ENCODE data around the gene UGGT2.
"Not testable (repeated sequence)": the region's sequence is repeated elsewhere in the genome, so short reads cannot be mapped to it uniquely, and the experiment has no call there.

The UGGT2 gene

GRCh38 chr13:95865080-95865615 lies 188.1 kb downstream of the UGGT2 start:
- no peak for TF ChIP-seq POLR2A (IDR thresholded peaks at IDR 0.05; ENCODE audit: low read length)
- no peak for TF ChIP-seq GATA1 (IDR thresholded peaks at IDR 0.05; ENCODE audit: low read depth, low read length)
- DNase-seq = peak; percentile 6 to 28

DNA sequence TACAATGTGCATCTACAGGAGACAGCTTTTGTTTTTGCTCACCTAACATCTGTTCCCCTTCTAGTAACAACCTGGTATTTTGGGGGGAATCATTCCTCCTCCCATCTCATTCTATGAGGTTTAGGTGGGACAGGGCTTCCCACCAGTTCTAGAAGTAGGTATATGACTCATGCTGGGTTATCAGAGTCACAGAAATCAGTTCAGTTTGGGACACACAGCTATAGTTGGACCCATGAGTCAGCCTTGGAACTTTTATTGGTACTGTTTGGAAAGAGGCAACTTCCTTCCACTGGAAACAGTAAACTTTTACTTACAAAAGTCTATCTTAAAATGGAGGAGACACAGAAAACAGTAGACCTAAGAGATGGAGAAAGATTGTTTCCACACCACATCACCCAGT lies 190.8 kb downstream of the UGGT2 start:
- TF ChIP-seq GATA1 (IDR thresholded peaks at IDR 0.05; ENCODE audit: low read depth, low read length) (no peak), POLR2A (IDR thresholded peaks at IDR 0.05; ENCODE audit: low read length) (no peak)
- DNase-seq = peak in 1 of 2 experiments; percentile 8

DNA sequence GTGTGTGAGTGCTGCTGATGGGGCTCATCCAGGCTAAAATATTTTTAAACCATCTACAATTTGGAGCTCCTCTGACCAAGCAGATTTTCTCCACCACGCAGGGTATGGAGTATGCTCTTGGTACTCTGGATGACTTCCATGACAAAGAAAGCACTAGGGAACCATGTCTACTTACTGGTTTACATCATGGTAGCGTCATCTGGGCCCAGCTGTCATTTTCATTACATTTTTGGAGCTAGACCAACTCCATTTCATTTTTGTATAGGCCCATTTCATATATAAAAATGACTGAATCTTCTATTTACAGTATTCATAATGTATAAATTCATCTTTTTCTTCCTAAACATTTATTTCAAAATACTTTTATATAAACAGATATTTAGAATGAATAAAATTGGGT lies 191.9 kb downstream of the UGGT2 start:
- DNase-seq = no peak
- no peak for TF ChIP-seq GATA1 (IDR thresholded peaks at IDR 0.05; ENCODE audit: low read depth, low read length)
- no peak for TF ChIP-seq POLR2A (IDR thresholded peaks at IDR 0.05; ENCODE audit: low read length)

DNA sequence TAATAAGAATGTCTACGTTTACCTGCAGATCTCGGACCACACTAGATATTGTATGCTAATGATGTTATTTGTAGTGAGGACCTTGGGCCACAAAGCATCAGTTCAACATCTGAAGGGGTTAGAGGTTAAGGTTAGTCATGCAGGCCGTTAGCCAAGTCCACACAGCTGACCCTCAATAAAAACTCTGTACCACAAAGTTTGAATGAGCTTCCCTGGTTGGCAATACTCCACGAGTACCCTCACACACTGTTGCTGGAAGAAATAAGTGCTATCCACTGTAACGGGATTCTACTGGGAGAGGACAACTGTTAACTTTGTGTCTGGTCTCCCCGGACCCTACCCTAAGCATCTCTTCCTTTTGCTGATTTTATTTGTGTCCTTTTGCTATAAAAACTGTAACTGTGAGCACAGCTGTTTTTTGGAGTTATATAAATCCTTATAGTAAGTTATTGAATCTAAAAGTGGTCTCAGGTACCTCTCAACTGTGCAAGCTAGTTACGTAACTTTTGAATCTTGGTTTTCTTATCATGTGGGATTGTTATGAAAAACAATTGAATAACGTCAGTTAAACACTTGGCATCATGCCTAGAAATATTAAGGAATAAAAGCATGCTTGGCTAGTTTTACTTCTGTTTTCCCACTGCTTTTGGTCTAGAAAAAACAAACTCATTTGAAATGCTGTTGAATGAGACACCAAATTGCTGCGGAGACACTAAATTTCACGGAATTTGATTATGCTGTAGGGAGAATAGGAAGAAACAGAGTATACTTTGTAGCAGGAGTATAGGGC lies 194.7 kb downstream of the UGGT2 start:
- no peak for TF ChIP-seq GATA1 (IDR thresholded peaks at IDR 0.05; ENCODE audit: low read depth, low read length)
- no peak for TF ChIP-seq POLR2A (IDR thresholded peaks at IDR 0.05; ENCODE audit: low read length)
- DNase-seq = no peak

DNA sequence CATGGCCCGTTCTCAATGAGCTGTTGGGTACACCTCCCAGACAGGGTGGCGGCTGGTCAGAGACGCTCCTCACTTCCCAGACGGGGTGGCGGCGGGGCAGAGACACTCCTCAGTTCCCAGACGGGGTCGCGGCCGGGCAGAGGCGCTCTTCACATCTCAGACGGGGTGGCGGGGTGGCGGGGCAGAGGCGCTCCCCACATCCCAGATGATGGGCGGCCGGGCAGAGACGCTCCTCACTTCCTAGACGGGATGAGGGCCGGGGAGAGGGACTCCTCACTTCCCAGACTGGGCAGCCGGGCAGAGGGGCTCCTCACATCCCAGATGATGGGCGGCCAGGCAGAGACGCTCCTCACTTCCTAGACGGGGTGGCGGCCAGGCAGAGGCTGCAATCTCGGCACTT lies 207.5 kb downstream of the UGGT2 start:
- DNase-seq = not testable (repeated sequence)

- no peak for DNase-seq
- no peak for TF ChIP-seq GATA1 (IDR thresholded peaks at IDR 0.05; ENCODE audit: low read depth, low read length)
- no peak for TF ChIP-seq POLR2A (IDR thresholded peaks at IDR 0.05; ENCODE audit: low read length)
Measured at GRCh38 chr13:95842898-95843297, 210.3 kb downstream of the UGGT2 start.

DNA sequence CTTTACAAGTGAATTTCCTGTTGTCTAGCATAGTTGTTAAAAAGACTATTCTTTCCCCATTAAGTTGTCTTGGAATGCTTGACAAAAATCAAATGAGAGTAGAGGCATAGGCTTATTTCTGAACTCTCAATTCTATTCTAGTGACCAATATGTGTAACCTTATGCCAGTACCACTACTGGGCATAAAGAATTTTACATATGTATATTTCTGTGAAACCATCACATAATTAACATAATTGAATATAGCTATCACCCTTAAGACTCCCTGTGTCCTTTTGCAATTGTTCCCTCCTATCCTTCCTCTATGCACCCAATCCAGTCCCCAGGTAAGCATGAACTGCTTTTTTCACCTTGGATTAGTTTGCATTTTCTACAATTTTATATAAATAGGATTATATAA lies 211.3 kb downstream of the UGGT2 start:
- DNase-seq = no peak
- TF ChIP-seq POLR2A (IDR thresholded peaks at IDR 0.05; ENCODE audit: low read length) = no peak
- TF ChIP-seq GATA1 (IDR thresholded peaks at IDR 0.05; ENCODE audit: low read depth, low read length) = no peak

GRCh38 chr13:95834134-95834765 lies 219.0 kb downstream of the UGGT2 start:
- TF ChIP-seq POLR2A (IDR thresholded peaks at IDR 0.05; ENCODE audit: low read length) (no peak), GATA1 (IDR thresholded peaks at IDR 0.05; ENCODE audit: low read depth, low read length) (no peak)

DNA sequence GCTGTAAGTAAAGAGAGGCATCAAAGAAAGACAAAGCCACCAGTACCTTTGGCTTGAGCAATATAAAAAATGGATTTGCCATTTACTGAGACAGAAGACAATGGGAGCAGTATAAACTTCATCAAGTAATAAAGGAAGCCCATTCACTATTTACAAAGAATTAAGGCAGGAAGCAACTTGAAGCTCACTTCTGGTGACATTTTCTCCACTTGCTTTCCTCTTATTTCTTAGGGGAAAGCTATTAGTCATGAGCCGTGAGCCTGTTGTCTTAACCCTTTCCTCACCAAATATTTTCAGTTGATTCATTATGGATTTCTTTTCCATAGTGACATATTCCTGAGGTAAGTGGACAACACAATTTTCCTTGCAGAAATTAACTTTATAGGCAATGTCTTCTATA lies 219.5 kb downstream of the UGGT2 start:
- TF ChIP-seq POLR2A (IDR thresholded peaks at IDR 0.05; ENCODE audit: low read length) (no peak), GATA1 (IDR thresholded peaks at IDR 0.05; ENCODE audit: low read depth, low read length) (no peak)
- peak in 1 of 2 experiments; percentile 20 for DNase-seq

More at GRCh38 chr13:95834134-95834765, 219.0 kb downstream of the UGGT2 start:
- DNase-seq = peak; percentile 71 to 84

DNA sequence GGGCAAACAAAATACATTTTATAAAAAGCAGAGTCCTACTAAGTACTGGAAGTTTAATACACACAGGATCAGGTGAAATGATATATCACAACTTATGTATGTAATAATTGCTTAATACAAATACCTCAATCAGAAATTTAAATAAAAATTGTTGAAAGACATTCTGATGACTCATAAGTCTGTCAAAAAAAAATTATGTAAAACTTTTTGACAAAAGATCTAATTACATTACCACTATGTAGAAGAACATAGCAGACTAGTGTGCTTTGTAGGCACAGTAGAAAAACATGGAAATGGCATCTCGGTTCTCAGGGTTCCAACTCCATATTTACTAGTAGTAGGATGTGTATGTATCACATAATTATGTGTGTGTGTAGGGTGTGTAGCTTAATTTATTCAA lies 220.1 kb downstream of the UGGT2 start:
- TF ChIP-seq POLR2A (IDR thresholded peaks at IDR 0.05; ENCODE audit: low read length) (no peak), GATA1 (IDR thresholded peaks at IDR 0.05; ENCODE audit: low read depth, low read length) (no peak)
- no peak for DNase-seq

DNA sequence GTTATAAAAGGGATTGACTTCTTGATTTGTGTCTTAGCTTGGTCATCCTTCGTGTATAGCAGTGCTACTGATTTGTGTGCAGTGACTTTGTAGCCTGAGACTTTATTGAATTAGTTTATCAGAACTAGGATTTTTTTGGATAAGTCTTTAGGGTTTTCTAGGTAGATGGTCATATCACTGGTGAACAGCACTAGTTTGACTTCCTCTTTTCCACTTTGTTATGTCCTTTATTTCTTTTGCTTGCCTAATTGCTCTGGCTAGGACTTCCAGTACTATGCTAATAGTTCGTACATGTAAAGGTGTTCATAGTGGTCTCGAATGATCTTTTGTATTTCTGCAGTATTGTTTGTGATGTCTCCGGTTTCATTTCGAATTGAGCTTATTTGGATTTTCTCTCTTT lies 230.9 kb downstream of the UGGT2 start:
- TF ChIP-seq POLR2A (IDR thresholded peaks at IDR 0.05; ENCODE audit: low read length) = no peak
- no peak for TF ChIP-seq GATA1 (IDR thresholded peaks at IDR 0.05; ENCODE audit: low read depth, low read length)
- DNase-seq = no peak

GRCh38 chr13:95814495-95814894 lies 238.7 kb downstream of the UGGT2 start:
- TF ChIP-seq GATA1 (IDR thresholded peaks at IDR 0.05; ENCODE audit: low read depth, low read length) (no peak), POLR2A (IDR thresholded peaks at IDR 0.05; ENCODE audit: low read length) (no peak)
- no peak for DNase-seq

- DNase-seq = no peak
- TF ChIP-seq POLR2A (IDR thresholded peaks at IDR 0.05; ENCODE audit: low read length) (no peak), GATA1 (IDR thresholded peaks at IDR 0.05; ENCODE audit: low read depth, low read length) (no peak)
Measured at GRCh38 chr13:95813139-95813538, 240.1 kb downstream of the UGGT2 start.

GRCh38 chr13:95809429-95809828 lies 243.8 kb downstream of the UGGT2 start:
- no peak for DNase-seq
- TF ChIP-seq GATA1 (IDR thresholded peaks at IDR 0.05; ENCODE audit: low read depth, low read length) (no peak), POLR2A (IDR thresholded peaks at IDR 0.05; ENCODE audit: low read length) (no peak)

- no peak for DNase-seq
- TF ChIP-seq POLR2A (IDR thresholded peaks at IDR 0.05; ENCODE audit: low read length) (no peak), GATA1 (IDR thresholded peaks at IDR 0.05; ENCODE audit: low read depth, low read length) (no peak)
Measured at GRCh38 chr13:95805921-95806320, 247.3 kb downstream of the UGGT2 start.

Data from erythroblast (primary cell).